OCI-LY7 (cell line): Measurements from ENCODE around the gene MED8.

Experiments
- CTCF ChIP-seq: fragments of 200-600 bp; sonication (generic); conservative IDR thresholded peaks from 2 replicates; pipeline ENCODE4 v1.5.1; 2014; ENCODE audit warnings: mild to moderate bottlenecking, antibody characterized with exemption, low read length, moderate library complexity, mixed read lengths
- EZH2phosphoT487 ChIP-seq: fragments of 200-600 bp; sonication (generic); IDR thresholded peaks from 2 replicates; pipeline ENCODE4 v1.6.1; 2018; ENCODE audit warnings: low read depth, borderline replicate concordance, mild to moderate bottlenecking, mixed run types, antibody characterized with exemption, low read length, moderate library complexity, mixed read lengths

- TF ChIP-seq EZH2phosphoT487 (no peak), CTCF (no peak)
Measured at GRCh38 chr1:43352881-43353280, 36.7 kb downstream of the MED8 start.
